Endothelial cell of umbilical vein (primary cell): ENCODE data around the gene DCP2. TPM values are rescaled to one million over a fixed set of nuclear protein-coding genes. Genes with fewer than 3 reads are reported as not detected.

Source experiments
- BruUV-seq: library from RNA; stranded (reverse); fragments of 400-500 nt; replicated peaks from 2 replicates; lab custom pipeline; 2021; lab: Mats Ljungman, UMichigan
- CTCF ChIA-PET: fragments of 300-600, 350-600 bp; sonication (Branson Sonifier 250); formaldehyde crosslinking; loops from one replicate; lab custom pipeline; 2021; ENCODE audit warnings: antibody characterized with exemption, inconsistent platforms; lab: Charles Lee
- POLR2A ChIA-PET: fragments of 300-600, 350-600 bp; sonication (Branson Sonifier 250); formaldehyde crosslinking; loops from one replicate; lab custom pipeline; 2021; ENCODE audit warnings: antibody characterized with exemption, inconsistent platforms; lab: Charles Lee
- DNase-seq: peaks from one replicate; pipeline ENCODE4 v3.0.0-alpha.2; 2011; ENCODE audit warnings: low read depth, low spot score
- FAIRE-seq: peaks from 2 replicates; lab custom pipeline; 2011; peaks lifted over from hg19 to GRCh38; lab: Jason Lieb, UNC
- H2AFZ ChIP-seq: 2 replicates; pipeline ENCODE4 v1.6.0; 2012; ENCODE audit warnings: low read depth, low read length, control low read depth, inconsistent platforms
- H3K27ac ChIP-seq: 2 replicates; pipeline ENCODE4 v1.5.1; 2011; ENCODE audit warnings: low read depth, mild to moderate bottlenecking, control low read depth, low read length, moderate library complexity; ENCODE audit not compliant: insufficient read depth
- H3K27me3 ChIP-seq, 2 experiments: 2 replicates each; pipeline versions ENCODE4 v1.6.0 to v1.6.1; 2011; ENCODE audit warnings: low read length in 2 of 2, mixed read lengths in 1 of 2; ENCODE audit not compliant: control insufficient read depth in 2 of 2, insufficient read depth in 2 of 2
- H3K36me3 ChIP-seq, 2 experiments: 2 replicates in 1 of 2; 3 replicates in 1 of 2; pipeline ENCODE4 v1.5.1; 2011; ENCODE audit warnings: low read length in 2 of 2, mild to moderate bottlenecking in 1 of 2, moderate library complexity in 1 of 2; ENCODE audit not compliant: control insufficient read depth in 2 of 2, insufficient read depth in 2 of 2; ENCODE audit errors: extremely low read depth in 1 of 2
- H3K4me1 ChIP-seq: 3 replicates; pipeline ENCODE4 v1.5.1; 2011; ENCODE audit warnings: mild to moderate bottlenecking, low read length; ENCODE audit not compliant: control insufficient read depth, insufficient read depth; ENCODE audit errors: extremely low read depth
- H3K4me2 ChIP-seq: 2 replicates; pipeline ENCODE4 v1.6.1; 2011; ENCODE audit warnings: low read length, control low read depth, mixed read lengths; ENCODE audit not compliant: insufficient read depth
- H3K4me3 ChIP-seq, 3 experiments: fragments of 200-600 bp in 1 of 3; sonication (generic), shearing (Covaris generic) in 1 of 3; replicated peaks in 1 of 3; 2 replicates each; pipeline ENCODE4 v1.5.1; 2011 to 2016; ENCODE audit warnings: control low read depth in 3 of 3, low read length in 3 of 3, mild to moderate bottlenecking in 2 of 3, inconsistent platforms in 1 of 3, low read depth in 1 of 3, moderate library complexity in 1 of 3; ENCODE audit not compliant: insufficient read depth in 1 of 3
- H3K79me2 ChIP-seq: 2 replicates; pipeline ENCODE4 v1.6.0; 2012; ENCODE audit warnings: low read length, inconsistent platforms; ENCODE audit not compliant: control insufficient read depth, insufficient read depth
- H3K9ac ChIP-seq: replicated peaks from 2 replicates; pipeline ENCODE3; 2011; ENCODE audit warnings: low read length, control low read depth; ENCODE audit not compliant: insufficient read depth; ENCODE audit errors: extremely low read depth
- H3K9me1 ChIP-seq: replicated peaks from 3 replicates; pipeline ENCODE4 v1.6.0; 2011; ENCODE audit warnings: mild to moderate bottlenecking, low read length; ENCODE audit not compliant: control insufficient read depth, insufficient read depth; ENCODE audit errors: extremely low read depth
- H3K9me3 ChIP-seq: replicated peaks from 2 replicates; pipeline ENCODE4 v1.5.1; 2012; ENCODE audit warnings: low read length, inconsistent platforms; ENCODE audit not compliant: control insufficient read depth, insufficient read depth
- H4K20me1 ChIP-seq: replicated peaks from 2 replicates; pipeline ENCODE3; 2011; ENCODE audit warnings: mild to moderate bottlenecking, low read length; ENCODE audit not compliant: control insufficient read depth, insufficient read depth; ENCODE audit errors: extremely low read depth
- CTCF ChIP-seq, 2 donors: IDR thresholded peaks; 1 replicate in 1 of 2; 2 replicates in 1 of 2; pipeline ENCODE4 v1.5.1; 2011; ENCODE audit warnings: low read length in 2 of 2, mild to moderate bottlenecking in 2 of 2, moderate library complexity in 2 of 2, control low read depth in 1 of 2, inconsistent platforms in 1 of 2, low read depth in 1 of 2; ENCODE audit not compliant: insufficient read depth in 1 of 2; ENCODE audit errors: extremely low read depth in 1 of 2
- EZH2 ChIP-seq: IDR thresholded peaks from 2 replicates; pipeline ENCODE4 v1.6.1; 2012; ENCODE audit warnings: borderline replicate concordance, low read depth, mild to moderate bottlenecking, moderate library complexity, low read length, inconsistent platforms; ENCODE audit not compliant: severe bottlenecking
- FOS ChIP-seq: IDR thresholded peaks from 2 replicates; pipeline ENCODE4 v1.6.1; 2011; ENCODE audit warnings: mild to moderate bottlenecking, low read length, moderate library complexity, borderline replicate concordance; ENCODE audit not compliant: insufficient read depth
- GATA2 ChIP-seq: IDR thresholded peaks from 2 replicates; pipeline ENCODE4 v1.7.0; 2011; ENCODE audit warnings: low read depth, mild to moderate bottlenecking, moderate library complexity, mixed read lengths, low read length; ENCODE audit not compliant: insufficient read length, insufficient read depth
- JUN ChIP-seq: IDR thresholded peaks from 2 replicates; pipeline ENCODE4 v1.6.1; 2011; ENCODE audit warnings: borderline replicate concordance, low read depth; ENCODE audit not compliant: insufficient read length, insufficient read depth
- MAX ChIP-seq: IDR thresholded peaks from 2 replicates; pipeline ENCODE4 v1.6.1; 2011; ENCODE audit not compliant: insufficient read depth, insufficient read length
- MYC ChIP-seq: IDR thresholded peaks from one replicate; pipeline ENCODE4 v1.6.1; 2011; ENCODE audit warnings: mild to moderate bottlenecking, low read depth, low read length
- POLR2A ChIP-seq: IDR thresholded peaks from 2 replicates; pipeline ENCODE4 v1.6.1; 2012; ENCODE audit warnings: low read depth, mild to moderate bottlenecking, control low read depth, low read length
- POLR2AphosphoS5 ChIP-seq: IDR thresholded peaks from 2 replicates; pipeline ENCODE4 v1.6.1; 2012; ENCODE audit warnings: low read depth, mild to moderate bottlenecking, control low read depth, low read length, moderate library complexity; ENCODE audit not compliant: insufficient read depth
- dilution Hi-C: fragments of 300-500 bp; cut with MboI; formaldehyde crosslinking; loops from one replicate; pipeline ENCODE4 v1.15.0; 2019; ENCODE audit warnings: low sequenced_read_pairs; ENCODE audit not compliant: extremely low pct_ligation_motif_present
- intact Hi-C: fragments of 100-400 bp; cut with micrococcal nuclease; formaldehyde crosslinking; loops from one replicate; pipeline ENCODE4 v1.10.0; 2022
- polyA plus RNA-seq, 4 experiments: library from polyadenylated mRNA; depleted of rRNA in 3 of 4; stranded (reverse) in 3 of 4; unstranded in 1 of 4; fragments of >200 nt; gene quantifications; 2 replicates each; pipeline versions ENCODE4 v1.2.1 to v1.2.3, GENCODE V29; 2011 to 2012; ENCODE audit warnings: missing spikeins in 1 of 4
- total RNA-seq: library from RNA; stranded (reverse); gene quantifications from 2 replicates; pipeline ENCODE4 v1.2.3, GENCODE V29; 2021

The DCP2 gene
- total and polyA plus RNA-seq, 2 donors (not counting 3 experiments of a cell fraction or from before 2014, with no cell fraction given), result 11.3 to 60.0 TPM

GRCh38 chr5:113067635-113068344 is 91.2 kb downstream of the DCP2 start:
- Histone ChIP-seq H3K9me1 (no peaks in the 10 kb centered on the region), H3K4me2 (no peak overlapping the region), H3K4me1 (peaks cover 8% of the 10 kb centered on the region), H3K27ac (no peak overlapping the region), H3K79me2 (no peaks in the 10 kb centered on the region), H4K20me1 (no peaks in the 10 kb centered on the region), H3K4me3 (no peak overlapping the region), H3K27me3 (no peaks in the 10 kb centered on the region), H2AFZ (no peak overlapping the region), H3K9ac (no peak overlapping the region), H3K36me3 (peaks cover 10 to 18% of the 10 kb centered on the region in 2 experiments), H3K9me3 (no peaks in the 10 kb centered on the region)
- no TSS peak for BruUV-seq
- ChIA-PET CTCF (no interaction called here), POLR2A (no interaction called here)
- intact Hi-C loops, result no loop called here
- dilution Hi-C loops, result no loop called here
- DNase-seq (no peak), FAIRE-seq (no peak)
- TF ChIP-seq EZH2 (no peak), POLR2A (no peak), CTCF (IDR thresholded peaks at IDR 0.05; ENCODE audit: extremely low read depth in 1 of 2, insufficient read depth in 1 of 2, low read depth in 1 of 2, low read length in 2 of 2) (no peak)

- no peak overlapping the region for H3K4me2 ChIP-seq
- no peaks in the 10 kb centered on the region for H3K79me2 ChIP-seq
- FAIRE-seq (no peak), DNase-seq (no peak)
- H3K9me3 ChIP-seq, result no peaks in the 10 kb centered on the region
- H3K27me3 ChIP-seq, result no peaks in the 10 kb centered on the region
- H3K4me3 ChIP-seq, result no peak overlapping the region
- POLR2A ChIA-PET, result no interaction called here
- H3K27ac ChIP-seq, result no peak overlapping the region
- intact Hi-C loops (no loop called here), dilution Hi-C loops (no loop called here)
- no peak overlapping the region for H3K9ac ChIP-seq
- H3K9me1 ChIP-seq, result no peaks in the 10 kb centered on the region
- no peaks in the 10 kb centered on the region for H4K20me1 ChIP-seq
- peaks cover 5 to 17% of the 10 kb centered on the region in 2 experiments for H3K36me3 ChIP-seq
- no peak overlapping the region for H2AFZ ChIP-seq
- no TSS peak for BruUV-seq
- CTCF ChIA-PET, result interaction anchor here (1.9 to 3.1 kb wide), 2 partner anchors 9 to 13 kb away, joined by 5 to 15 read pairs; no protein-coding TSS in a partner anchor
- H3K4me1 ChIP-seq, result peaks cover 8% of the 10 kb centered on the region
- TF ChIP-seq MYC (no peak), EZH2 (no peak), MAX (no peak), POLR2AphosphoS5 (no peak), CTCF (IDR thresholded peaks at IDR 0.05; ENCODE audit: extremely low read depth in 1 of 2, insufficient read depth in 1 of 2, low read depth in 1 of 2, low read length in 2 of 2) (no peak), GATA2 (no peak), POLR2A (no peak), JUN (no peak), FOS (no peak)
Measured at GRCh38 chr5:113068559-113068958, 92.0 kb downstream of the DCP2 start.
